ENCODE results near the gene CIITA. TPM values are rescaled to one million over a fixed set of nuclear protein-coding genes. Genes with fewer than 3 reads are reported as not detected.
"Not testable (repeated sequence)": the region's sequence is repeated elsewhere in the genome, so short reads cannot be mapped to it uniquely, and the experiment has no call there.

The CIITA gene
- total RNA-seq, 1 donor from 2014 or later, result 0.13 TPM

GRCh38 chr16:10922328-10923145 is 45.5 kb downstream of the CIITA start:
- H3K27ac Mint-ChIP-seq (ENCODE audit: unreplicated experiment), result no peak overlapping the region
- DNase-seq (ENCODE audit: low spot score), result no peak
- no peak overlapping the region for H3K4me3 Mint-ChIP-seq (ENCODE audit: unreplicated experiment)
- no peaks in the 10 kb centered on the region for H3K9me3 Mint-ChIP-seq (ENCODE audit: unreplicated experiment)
- no peaks in the 10 kb centered on the region for H3K4me1 Mint-ChIP-seq (ENCODE audit: unreplicated experiment)
- no peak for TF ChIP-seq CTCF (IDR thresholded peaks at IDR 0.05; ENCODE audit: unreplicated experiment)
- peaks cover 3% of the 10 kb centered on the region for H3K27me3 Mint-ChIP-seq (ENCODE audit: unreplicated experiment)
- H3K36me3 Mint-ChIP-seq (ENCODE audit: low read depth, unreplicated experiment), result no peaks in the 10 kb centered on the region

- peaks cover 3% of the 10 kb centered on the region for H3K27me3 Mint-ChIP-seq (ENCODE audit: unreplicated experiment)
- H3K9me3 Mint-ChIP-seq (ENCODE audit: unreplicated experiment), result no peaks in the 10 kb centered on the region
- H3K4me1 Mint-ChIP-seq (ENCODE audit: unreplicated experiment), result no peaks in the 10 kb centered on the region
- H3K27ac Mint-ChIP-seq (ENCODE audit: unreplicated experiment), result no peak overlapping the region
- H3K4me3 Mint-ChIP-seq (ENCODE audit: unreplicated experiment), result no peak overlapping the region
- peaks cover 5% of the 10 kb centered on the region for H3K36me3 Mint-ChIP-seq (ENCODE audit: low read depth, unreplicated experiment)
- no peak for DNase-seq (ENCODE audit: low spot score)
- TF ChIP-seq CTCF (IDR thresholded peaks at IDR 0.05; ENCODE audit: unreplicated experiment), result no peak
Measured at GRCh38 chr16:10923146-10923649, 46.2 kb downstream of the CIITA start.

GRCh38 chr16:10923650-10924214 is 46.7 kb downstream of the CIITA start:
- Mint-ChIP-seq H3K36me3 (ENCODE audit: low read depth, unreplicated experiment) (peaks cover 5% of the 10 kb centered on the region), H3K4me1 (ENCODE audit: unreplicated experiment) (no peaks in the 10 kb centered on the region), H3K27ac (ENCODE audit: unreplicated experiment) (no peak overlapping the region), H3K4me3 (ENCODE audit: unreplicated experiment) (no peak overlapping the region), H3K27me3 (ENCODE audit: unreplicated experiment) (peaks cover 3% of the 10 kb centered on the region), H3K9me3 (ENCODE audit: unreplicated experiment) (no peaks in the 10 kb centered on the region)
- no peak for DNase-seq (ENCODE audit: low spot score)
- no peak for TF ChIP-seq CTCF (IDR thresholded peaks at IDR 0.05; ENCODE audit: unreplicated experiment)

- H3K9me3 Mint-ChIP-seq (ENCODE audit: unreplicated experiment); H3K27ac Mint-ChIP-seq (ENCODE audit: unreplicated experiment); H3K27me3 Mint-ChIP-seq (ENCODE audit: unreplicated experiment); H3K4me1 Mint-ChIP-seq (ENCODE audit: unreplicated experiment); DNase-seq (ENCODE audit: low spot score); H3K36me3 Mint-ChIP-seq (ENCODE audit: low read depth, unreplicated experiment); H3K4me3 Mint-ChIP-seq (ENCODE audit: unreplicated experiment): not testable (repeated sequence)
Measured at GRCh38 chr16:10925285-10925684, 48.3 kb downstream of the CIITA start.

GRCh38 chr16:10926094-10926493 is 49.1 kb downstream of the CIITA start:
- Mint-ChIP-seq H3K27ac (ENCODE audit: unreplicated experiment) (no peak overlapping the region), H3K27me3 (ENCODE audit: unreplicated experiment) (peaks cover 1% of the 10 kb centered on the region), H3K4me1 (ENCODE audit: unreplicated experiment) (no peaks in the 10 kb centered on the region), H3K9me3 (ENCODE audit: unreplicated experiment) (no peaks in the 10 kb centered on the region), H3K36me3 (ENCODE audit: low read depth, unreplicated experiment) (peaks cover 7% of the 10 kb centered on the region), H3K4me3 (ENCODE audit: unreplicated experiment) (no peak overlapping the region)
- DNase-seq (ENCODE audit: low spot score), result no peak
- no peak for TF ChIP-seq CTCF (IDR thresholded peaks at IDR 0.05; ENCODE audit: unreplicated experiment)

All from endothelial cell (in vitro differentiated cells).